AG09309 (cell line): ENCODE results near the gene CLEC16A.

Source experiments
- DNase-seq: peaks from one replicate; pipeline ENCODE4 v3.0.0-alpha.2; 2010; ENCODE audit warnings: low read depth
- H3K4me3 ChIP-seq: 2 replicates; pipeline ENCODE4 v1.5.1; 2011; ENCODE audit warnings: mild to moderate bottlenecking, low read depth, low read length, moderate library complexity; ENCODE audit not compliant: control insufficient read depth
- TF ChIP-seq, protein P1 (sequence below): IDR thresholded peaks from 2 replicates; pipeline ENCODE4 v1.5.1; 2011; ENCODE audit warnings: mild to moderate bottlenecking, low read depth, low read length, inconsistent platforms; ENCODE audit not compliant: insufficient read depth, control insufficient read depth; ENCODE audit errors: missing control alignments

CLEC16A gene

DNA sequence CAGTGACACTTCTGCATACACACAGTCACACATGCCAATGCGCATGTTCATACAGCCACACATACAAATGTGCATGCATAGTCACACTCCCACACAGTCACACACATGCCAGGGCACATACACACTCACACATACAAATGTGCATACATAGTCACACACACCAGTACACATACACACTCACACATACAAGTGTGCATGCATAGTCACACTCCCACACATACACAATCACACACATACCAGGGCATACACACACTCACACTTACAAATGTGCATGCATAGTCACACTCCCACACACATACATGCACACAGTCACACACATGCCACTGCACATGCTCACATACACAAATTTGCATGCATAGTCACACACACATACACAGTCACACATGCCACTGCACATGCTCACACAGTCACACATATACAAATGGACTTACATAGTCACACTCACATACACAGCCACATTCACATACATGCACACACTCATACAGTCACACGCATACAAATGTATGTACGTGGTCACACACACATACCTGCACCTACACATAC lies 227.5 kb downstream of the CLEC16A start:
- TF ChIP-seq, protein P1, sequence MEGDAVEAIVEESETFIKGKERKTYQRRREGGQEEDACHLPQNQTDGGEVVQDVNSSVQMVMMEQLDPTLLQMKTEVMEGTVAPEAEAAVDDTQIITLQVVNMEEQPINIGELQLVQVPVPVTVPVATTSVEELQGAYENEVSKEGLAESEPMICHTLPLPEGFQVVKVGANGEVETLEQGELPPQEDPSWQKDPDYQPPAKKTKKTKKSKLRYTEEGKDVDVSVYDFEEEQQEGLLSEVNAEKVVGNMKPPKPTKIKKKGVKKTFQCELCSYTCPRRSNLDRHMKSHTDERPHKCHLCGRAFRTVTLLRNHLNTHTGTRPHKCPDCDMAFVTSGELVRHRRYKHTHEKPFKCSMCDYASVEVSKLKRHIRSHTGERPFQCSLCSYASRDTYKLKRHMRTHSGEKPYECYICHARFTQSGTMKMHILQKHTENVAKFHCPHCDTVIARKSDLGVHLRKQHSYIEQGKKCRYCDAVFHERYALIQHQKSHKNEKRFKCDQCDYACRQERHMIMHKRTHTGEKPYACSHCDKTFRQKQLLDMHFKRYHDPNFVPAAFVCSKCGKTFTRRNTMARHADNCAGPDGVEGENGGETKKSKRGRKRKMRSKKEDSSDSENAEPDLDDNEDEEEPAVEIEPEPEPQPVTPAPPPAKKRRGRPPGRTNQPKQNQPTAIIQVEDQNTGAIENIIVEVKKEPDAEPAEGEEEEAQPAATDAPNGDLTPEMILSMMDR = no peak
- H3K4me3 ChIP-seq = no peak overlapping the region
- DNase-seq = no peak

DNA sequence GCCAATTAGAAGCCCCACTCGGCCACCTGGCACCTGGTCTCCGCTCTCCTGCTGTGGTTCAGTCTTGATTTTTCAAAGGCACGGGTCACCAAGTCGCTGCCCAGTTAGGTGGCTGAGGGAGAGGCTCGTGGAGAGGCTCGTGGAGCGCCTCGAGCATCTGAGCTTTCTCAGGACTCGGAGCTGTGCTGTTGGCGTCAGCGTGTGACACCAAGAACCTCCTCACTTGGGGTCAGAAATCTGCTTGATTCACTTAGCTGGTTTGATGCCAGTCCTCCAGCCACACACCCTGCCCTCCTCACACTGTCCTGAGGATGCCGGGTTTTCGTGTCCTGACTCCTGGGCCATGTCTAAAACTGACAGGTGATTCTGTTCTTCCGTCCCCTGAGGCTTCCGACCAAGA lies 229.1 kb downstream of the CLEC16A start:
- no peak overlapping the region for H3K4me3 ChIP-seq
- DNase-seq = no peak
- TF ChIP-seq, protein P1 = no peak

DNA sequence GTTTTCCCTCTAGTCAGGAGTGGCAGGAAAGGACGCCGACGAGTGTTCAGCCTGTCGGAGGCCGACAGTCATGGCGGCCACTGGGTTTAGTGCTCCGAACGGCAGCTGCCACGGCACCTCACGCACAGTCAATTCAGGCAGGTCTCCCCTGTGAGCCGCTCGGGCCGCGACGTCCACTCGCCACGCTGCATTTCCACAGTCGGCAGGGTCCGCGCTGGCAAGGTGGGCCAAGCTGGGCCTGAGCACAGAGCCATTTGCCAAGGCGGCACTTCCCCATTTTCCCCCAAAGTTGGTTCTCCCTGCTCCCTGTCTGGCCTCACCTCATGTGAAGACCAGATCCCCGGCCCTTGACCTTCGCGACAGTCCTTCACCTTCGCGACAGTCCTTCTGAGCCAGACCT lies 229.8 kb downstream of the CLEC16A start:
- DNase-seq = no peak
- H3K4me3 ChIP-seq = no peak overlapping the region

DNA sequence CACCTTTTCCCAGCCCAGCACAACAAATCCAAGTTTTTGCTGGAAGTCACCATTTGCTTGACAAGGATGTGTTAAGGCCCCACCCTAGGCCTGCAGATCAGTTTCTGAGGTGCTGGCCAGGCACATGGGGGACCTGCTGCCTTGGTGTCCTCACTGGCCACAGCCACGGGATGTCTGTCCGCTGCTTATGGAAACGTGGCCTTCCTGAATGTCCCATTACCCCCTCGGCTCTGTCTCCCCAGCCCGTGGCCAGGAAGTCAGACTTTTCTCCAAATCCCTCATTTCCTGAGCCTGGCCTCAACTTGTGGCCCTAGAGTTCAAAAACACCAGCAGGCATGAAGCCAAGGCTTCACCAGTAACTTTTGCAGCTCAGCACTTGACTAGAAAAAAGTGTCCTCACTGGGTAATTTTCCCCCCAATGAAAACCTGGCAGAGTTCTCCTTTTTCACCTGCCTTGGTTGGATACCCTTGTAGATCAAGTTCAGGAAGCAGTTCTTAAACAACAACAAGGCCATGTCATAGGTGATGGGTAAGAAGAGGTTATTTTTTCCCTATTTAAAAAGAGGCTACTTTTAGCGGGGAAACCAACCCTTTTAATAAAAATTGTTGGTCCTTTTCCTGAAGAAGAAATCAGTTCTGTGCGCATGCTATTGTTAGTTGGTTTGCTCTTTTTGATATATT lies 230.9 kb downstream of the CLEC16A start:
- DNase-seq = no peak

More for the DNA sequence above, 229.8 kb downstream of the CLEC16A start:
- TF ChIP-seq, protein P1 = no peak

DNA sequence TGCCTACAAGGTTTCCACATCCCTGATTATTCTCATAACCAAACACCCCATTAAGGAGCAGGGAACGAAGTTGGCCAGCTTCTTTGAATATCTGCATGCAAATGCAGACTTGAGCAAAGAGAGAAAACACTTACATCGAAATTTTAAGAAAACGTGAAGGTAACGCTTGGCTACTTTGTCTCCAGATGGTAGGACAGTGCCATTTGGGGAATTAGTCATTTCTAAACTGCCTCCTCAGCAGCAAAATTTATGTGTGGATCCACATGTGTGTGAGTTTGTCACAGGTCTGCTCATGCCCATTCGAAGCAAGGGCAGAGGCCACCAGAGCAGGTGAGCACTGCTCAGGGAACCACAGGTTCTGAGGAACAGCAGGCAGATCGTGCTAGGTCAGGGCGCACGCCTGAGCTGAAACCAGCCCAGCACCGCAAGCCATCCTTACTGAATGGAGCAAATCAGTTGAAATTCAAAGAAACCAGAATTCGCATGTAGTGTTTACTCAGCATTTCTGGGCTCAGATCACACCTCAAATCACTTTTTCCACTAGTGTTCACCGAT lies 231.5 kb downstream of the CLEC16A start:
- TF ChIP-seq, protein P1 = no peak
- no peak overlapping the region for H3K4me3 ChIP-seq
- no peak for DNase-seq

More for the DNA sequence above, 230.9 kb downstream of the CLEC16A start:
- TF ChIP-seq, protein P1 = no peak
- no peak overlapping the region for H3K4me3 ChIP-seq

DNA sequence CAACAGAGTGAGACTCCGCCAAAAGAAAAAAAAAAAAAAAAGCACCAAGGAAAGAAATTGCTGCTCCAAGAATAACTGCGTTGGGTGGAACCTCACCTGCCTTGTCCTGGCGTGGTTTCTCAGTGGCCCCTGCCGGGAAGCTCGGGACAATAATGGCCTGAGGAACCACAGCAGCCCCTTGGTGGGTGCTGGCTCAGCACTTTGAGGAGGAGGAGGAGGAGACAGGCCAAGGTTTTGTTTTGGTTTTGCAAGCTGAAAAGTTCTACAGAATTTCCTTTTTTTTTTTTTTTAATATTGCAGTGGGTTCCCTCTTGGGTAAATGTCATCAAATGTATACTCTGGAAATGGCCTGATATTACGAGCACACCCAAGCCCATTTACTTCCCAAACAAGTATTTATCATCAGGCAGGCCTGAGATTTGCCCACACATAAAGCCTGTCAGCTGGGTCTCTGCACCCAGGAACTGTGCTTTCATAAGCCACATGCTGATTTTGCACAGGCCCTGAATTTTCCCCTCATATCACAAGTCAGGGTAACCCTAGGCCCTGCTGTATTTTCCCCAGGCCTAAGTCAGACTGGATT lies 233.3 kb downstream of the CLEC16A start:
- no peak for DNase-seq
- no peak overlapping the region for H3K4me3 ChIP-seq
- TF ChIP-seq, protein P1 = no peak
